IPS-18a (cell line): ENCODE results near the gene BCAS3.

ENCODE experiments used
- H3K27ac ChIP-seq: one replicate; pipeline ENCODE4 v1.5.1; 2013; ENCODE audit warnings: low read length
- H3K27me3 ChIP-seq: one replicate; pipeline ENCODE4 v1.6.1; 2013; ENCODE audit warnings: mild to moderate bottlenecking, low read length; ENCODE audit not compliant: control insufficient read depth, insufficient read depth
- H3K36me3 ChIP-seq: one replicate; pipeline ENCODE4 v1.6.1; 2013; ENCODE audit warnings: low read depth, low read length; ENCODE audit not compliant: control insufficient read depth
- H3K4me1 ChIP-seq: one replicate; pipeline ENCODE4 v1.6.1; 2013; ENCODE audit warnings: low read depth, low read length; ENCODE audit not compliant: control insufficient read depth
- H3K4me3 ChIP-seq: one replicate; pipeline ENCODE4 v1.5.1; 2013; ENCODE audit warnings: low read length
- H3K9ac ChIP-seq: one replicate; pipeline ENCODE4 v1.6.1; 2013; ENCODE audit warnings: mild to moderate bottlenecking, low read length, moderate library complexity
- H3K9me3 ChIP-seq: one replicate; pipeline ENCODE4 v1.6.1; 2013; ENCODE audit warnings: low read depth, low read length; ENCODE audit not compliant: control insufficient read depth

The BCAS3 gene

GRCh38 chr17:60891149-60891548, 213.5 kb downstream of the BCAS3 start:
- H3K9me3 ChIP-seq: no peaks in the 10 kb centered on the region
- no peak overlapping the region for H3K27ac ChIP-seq
- no peaks in the 10 kb centered on the region for H3K36me3 ChIP-seq
- no peak overlapping the region for H3K4me3 ChIP-seq
- peaks cover 9% of the 10 kb centered on the region for H3K4me1 ChIP-seq
- no peaks in the 10 kb centered on the region for H3K27me3 ChIP-seq
- no peak overlapping the region for H3K9ac ChIP-seq

GRCh38 chr17:60893475-60893874, 215.8 kb downstream of the BCAS3 start:
- Histone ChIP-seq H3K36me3 (no peaks in the 10 kb centered on the region), H3K27ac (no peak overlapping the region), H3K4me1 (no peaks in the 10 kb centered on the region), H3K27me3 (no peaks in the 10 kb centered on the region), H3K9me3 (peaks cover 5% of the 10 kb centered on the region), H3K4me3 (no peak overlapping the region), H3K9ac (no peak overlapping the region)

- H3K4me3 ChIP-seq: no peak overlapping the region
- H3K36me3 ChIP-seq: no peaks in the 10 kb centered on the region
- H3K9ac ChIP-seq: no peak overlapping the region
- peaks cover 5% of the 10 kb centered on the region for H3K9me3 ChIP-seq
- no peak overlapping the region for H3K27ac ChIP-seq
- no peaks in the 10 kb centered on the region for H3K27me3 ChIP-seq
- H3K4me1 ChIP-seq: no peaks in the 10 kb centered on the region
These were observed 219.3 kb downstream of the BCAS3 start for GRCh38 chr17:60896996-60897395.

- no peaks in the 10 kb centered on the region for H3K4me1 ChIP-seq
- no peaks in the 10 kb centered on the region for H3K27me3 ChIP-seq
- no peak overlapping the region for H3K9ac ChIP-seq
These were observed 221.5 kb downstream of the BCAS3 start for GRCh38 chr17:60899115-60899514.

GRCh38 chr17:60900688-60901087, 223.0 kb downstream of the BCAS3 start:
- Histone ChIP-seq H3K9me3 (peaks cover 5% of the 10 kb centered on the region), H3K4me3 (no peak overlapping the region), H3K27ac (no peak overlapping the region)

More at GRCh38 chr17:60899115-60899514, 221.5 kb downstream of the BCAS3 start:
- Histone ChIP-seq H3K36me3 (no peaks in the 10 kb centered on the region), H3K4me3 (no peak overlapping the region), H3K27ac (no peak overlapping the region), H3K9me3 (peaks cover 5% of the 10 kb centered on the region)

GRCh38 chr17:60901242-60901641, 223.6 kb downstream of the BCAS3 start:
- no peak overlapping the region for H3K4me3 ChIP-seq
- H3K27me3 ChIP-seq: no peaks in the 10 kb centered on the region

More at GRCh38 chr17:60900688-60901087, 223.0 kb downstream of the BCAS3 start:
- H3K27me3 ChIP-seq: no peaks in the 10 kb centered on the region
- no peak overlapping the region for H3K9ac ChIP-seq
- peaks cover 3% of the 10 kb centered on the region for H3K4me1 ChIP-seq
- no peaks in the 10 kb centered on the region for H3K36me3 ChIP-seq

GRCh38 chr17:60901806-60902205, 224.2 kb downstream of the BCAS3 start:
- Histone ChIP-seq H3K9ac (no peak overlapping the region), H3K27me3 (no peaks in the 10 kb centered on the region), H3K9me3 (peaks cover 2% of the 10 kb centered on the region), H3K36me3 (no peaks in the 10 kb centered on the region), H3K4me1 (peaks cover 3% of the 10 kb centered on the region), H3K4me3 (no peak overlapping the region), H3K27ac (no peak overlapping the region)

More at GRCh38 chr17:60901242-60901641, 223.6 kb downstream of the BCAS3 start:
- peaks cover 5% of the 10 kb centered on the region for H3K9me3 ChIP-seq
- peaks cover 3% of the 10 kb centered on the region for H3K4me1 ChIP-seq
- H3K36me3 ChIP-seq: no peaks in the 10 kb centered on the region
- no peak overlapping the region for H3K27ac ChIP-seq
- no peak overlapping the region for H3K9ac ChIP-seq

- no peaks in the 10 kb centered on the region for H3K9me3 ChIP-seq
- H3K27me3 ChIP-seq: no peaks in the 10 kb centered on the region
- H3K4me3 ChIP-seq: no peak overlapping the region
- peaks cover 3% of the 10 kb centered on the region for H3K4me1 ChIP-seq
- no peak overlapping the region for H3K9ac ChIP-seq
- no peaks in the 10 kb centered on the region for H3K36me3 ChIP-seq
- H3K27ac ChIP-seq: no peak overlapping the region
These were observed 224.7 kb downstream of the BCAS3 start for GRCh38 chr17:60902399-60902798.

GRCh38 chr17:60904582-60904981, 226.9 kb downstream of the BCAS3 start:
- Histone ChIP-seq H3K4me1 (peaks cover 3% of the 10 kb centered on the region), H3K4me3 (no peak overlapping the region), H3K27ac (no peak overlapping the region), H3K36me3 (no peaks in the 10 kb centered on the region), H3K9ac (no peak overlapping the region), H3K27me3 (no peaks in the 10 kb centered on the region), H3K9me3 (no peaks in the 10 kb centered on the region)

- no peak overlapping the region for H3K4me3 ChIP-seq
- no peaks in the 10 kb centered on the region for H3K27me3 ChIP-seq
- H3K9ac ChIP-seq: no peak overlapping the region
- H3K36me3 ChIP-seq: no peaks in the 10 kb centered on the region
- no peak overlapping the region for H3K27ac ChIP-seq
- no peaks in the 10 kb centered on the region for H3K9me3 ChIP-seq
- peaks cover 3% of the 10 kb centered on the region for H3K4me1 ChIP-seq
These were observed 228.1 kb downstream of the BCAS3 start for GRCh38 chr17:60905709-60906108.

GRCh38 chr17:60908324-60908723, 230.7 kb downstream of the BCAS3 start:
- no peaks in the 10 kb centered on the region for H3K27me3 ChIP-seq
- H3K9ac ChIP-seq: no peak overlapping the region
- no peak overlapping the region for H3K27ac ChIP-seq
- H3K36me3 ChIP-seq: no peaks in the 10 kb centered on the region
- H3K4me3 ChIP-seq: no peak overlapping the region
- peaks cover 3% of the 10 kb centered on the region for H3K4me1 ChIP-seq
- H3K9me3 ChIP-seq: no peaks in the 10 kb centered on the region

- Histone ChIP-seq H3K27ac (no peak overlapping the region), H3K4me3 (no peak overlapping the region), H3K9ac (no peak overlapping the region)
These were observed 231.8 kb downstream of the BCAS3 start for GRCh38 chr17:60909405-60909804.

More at GRCh38 chr17:60909405-60909804, 231.8 kb downstream of the BCAS3 start:
- Histone ChIP-seq H3K27me3 (no peaks in the 10 kb centered on the region), H3K36me3 (no peaks in the 10 kb centered on the region), H3K9me3 (no peaks in the 10 kb centered on the region), H3K4me1 (peaks cover 3% of the 10 kb centered on the region)
